ENCODE measurements around the gene TBX2.

DNA sequence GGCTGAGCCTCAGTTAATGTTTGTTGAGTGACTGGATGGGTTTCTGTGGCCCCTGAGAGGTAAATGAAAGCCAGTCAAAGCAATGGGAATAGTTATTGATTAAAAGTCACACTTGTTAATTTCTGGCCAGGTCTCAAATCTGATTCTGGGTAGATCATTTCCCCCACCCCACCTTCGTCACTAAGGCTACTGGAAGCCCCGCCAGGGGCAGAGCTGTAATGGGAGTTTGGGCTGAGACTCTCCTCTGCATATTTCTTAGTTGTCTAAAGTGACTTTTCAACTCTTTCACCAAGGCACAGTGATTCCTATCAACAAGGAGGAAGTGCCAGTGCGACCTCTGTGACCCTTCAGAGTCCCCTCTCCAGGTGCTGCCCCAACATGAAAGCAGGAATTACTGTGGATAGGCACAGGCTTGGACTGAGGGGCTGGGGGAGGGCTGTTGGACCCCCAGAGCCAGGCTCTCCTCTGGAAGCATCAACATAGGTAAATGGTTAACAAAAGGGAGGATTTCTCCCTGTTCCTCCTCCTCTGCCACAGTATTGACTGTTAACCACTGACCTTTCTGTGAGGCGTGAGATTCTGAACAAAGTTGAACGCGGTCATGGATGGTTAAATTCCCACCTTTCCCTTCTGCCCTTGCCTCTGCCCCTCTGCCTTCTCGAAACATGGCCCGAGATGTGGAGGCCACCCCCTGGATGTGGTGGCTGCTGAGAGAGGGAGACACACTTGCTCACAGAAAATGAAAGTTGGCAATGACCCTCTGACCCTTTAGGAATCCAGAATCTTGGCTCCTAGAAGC is 20.8 kb upstream of the TBX2 start:
- TF ChIP-seq, protein P1, sequence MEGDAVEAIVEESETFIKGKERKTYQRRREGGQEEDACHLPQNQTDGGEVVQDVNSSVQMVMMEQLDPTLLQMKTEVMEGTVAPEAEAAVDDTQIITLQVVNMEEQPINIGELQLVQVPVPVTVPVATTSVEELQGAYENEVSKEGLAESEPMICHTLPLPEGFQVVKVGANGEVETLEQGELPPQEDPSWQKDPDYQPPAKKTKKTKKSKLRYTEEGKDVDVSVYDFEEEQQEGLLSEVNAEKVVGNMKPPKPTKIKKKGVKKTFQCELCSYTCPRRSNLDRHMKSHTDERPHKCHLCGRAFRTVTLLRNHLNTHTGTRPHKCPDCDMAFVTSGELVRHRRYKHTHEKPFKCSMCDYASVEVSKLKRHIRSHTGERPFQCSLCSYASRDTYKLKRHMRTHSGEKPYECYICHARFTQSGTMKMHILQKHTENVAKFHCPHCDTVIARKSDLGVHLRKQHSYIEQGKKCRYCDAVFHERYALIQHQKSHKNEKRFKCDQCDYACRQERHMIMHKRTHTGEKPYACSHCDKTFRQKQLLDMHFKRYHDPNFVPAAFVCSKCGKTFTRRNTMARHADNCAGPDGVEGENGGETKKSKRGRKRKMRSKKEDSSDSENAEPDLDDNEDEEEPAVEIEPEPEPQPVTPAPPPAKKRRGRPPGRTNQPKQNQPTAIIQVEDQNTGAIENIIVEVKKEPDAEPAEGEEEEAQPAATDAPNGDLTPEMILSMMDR (IDR thresholded peaks at IDR 0.05) = no peak
- no peak for TF ChIP-seq POLR2A (IDR thresholded peaks at IDR 0.05)

All from sigmoid colon (tissue), 3 donors.